ENCODE data around the gene GALNTL6.

GRCh38 chr4:172808196-172808595, 995.0 kb downstream of the GALNTL6 start:
- TF ChIP-seq POLR2A (IDR thresholded peaks at IDR 0.05; ENCODE audit: low read depth, low read length) (no peak), CTCF (IDR thresholded peaks at IDR 0.05; ENCODE audit: extremely low read depth in 1 of 2, insufficient read depth in 1 of 2, low read depth in 1 of 2, low read length in 2 of 2) (no peak), FOS (IDR thresholded peaks at IDR 0.05; ENCODE audit: borderline replicate concordance, insufficient read depth, low read length) (no peak), MAX (IDR thresholded peaks at IDR 0.05; ENCODE audit: insufficient read depth, insufficient read length) (no peak), EZH2 (IDR thresholded peaks at IDR 0.05; ENCODE audit: borderline replicate concordance, low read depth, low read length, severe bottlenecking) (no peak), POLR2AphosphoS5 (IDR thresholded peaks at IDR 0.05; ENCODE audit: insufficient read depth, low read depth, low read length) (no peak), MYC (IDR thresholded peaks at IDR 0.05; ENCODE audit: low read depth, low read length) (no peak)

Data from endothelial cell of umbilical vein (primary cell).